Nephron progenitor cell (in vitro differentiated cells): ENCODE data around the gene PLEKHG4B.

ENCODE experiments used
- DNase-seq: peaks from one replicate; pipeline ENCODE4 v3.0.0; 2021
- H3K27ac Mint-ChIP-seq: 2 replicates; pipeline ENCODE4 v1.8.0; 2021; ENCODE audit warnings: mild to moderate bottlenecking, moderate library complexity, mixed read lengths
- H3K27me3 Mint-ChIP-seq: 2 replicates; pipeline ENCODE4 v1.8.0; 2021; ENCODE audit warnings: mild to moderate bottlenecking, low read depth, mixed read lengths; ENCODE audit not compliant: poor library complexity
- H3K36me3 Mint-ChIP-seq: 2 replicates; pipeline ENCODE4 v1.8.0; 2021; ENCODE audit warnings: low read depth, mixed read lengths
- H3K4me1 Mint-ChIP-seq: 2 replicates; pipeline ENCODE4 v1.8.0; 2021; ENCODE audit warnings: mixed read lengths
- H3K4me3 Mint-ChIP-seq: 2 replicates; pipeline ENCODE4 v1.8.0; 2021; ENCODE audit warnings: mild to moderate bottlenecking, moderate library complexity, mixed read lengths
- H3K9me3 Mint-ChIP-seq: 2 replicates; pipeline ENCODE4 v1.8.0; 2021; ENCODE audit warnings: mild to moderate bottlenecking, moderate library complexity, mixed read lengths
- CTCF ChIP-seq: fragments of 200-600 bp; sonication (generic); IDR thresholded peaks from 2 replicates; pipeline ENCODE4 v1.5.0; 2021; ENCODE audit warnings: antibody characterized with exemption

PLEKHG4B gene

GRCh38 chr5:190366-191035 is 98.5 kb downstream of the PLEKHG4B start:
- Mint-ChIP-seq H3K9me3 (no peaks in the 10 kb centered on the region), H3K36me3 (no peaks in the 10 kb centered on the region), H3K27me3 (peaks cover 9% of the 10 kb centered on the region), H3K4me1 (peaks cover 29% of the 10 kb centered on the region), H3K27ac (no peak overlapping the region), H3K4me3 (peak overlapping the region; percentile 50)
- no peak for DNase-seq
- no peak for TF ChIP-seq CTCF

GRCh38 chr5:191036-191948 is 99.3 kb downstream of the PLEKHG4B start, which contains the start of gene LRRC14B:
Gene LRRC14B, plus strand, starts transcription at chr5:191495. Its CDS starts 44 bp downstream, at chr5:191539.
- DNase-seq: no peak
- no peak for TF ChIP-seq CTCF

GRCh38 chr5:191949-192690 is 100.2 kb downstream of the PLEKHG4B start:
- Mint-ChIP-seq H3K9me3 (no peaks in the 10 kb centered on the region), H3K27ac (no peak overlapping the region), H3K27me3 (peaks cover 9% of the 10 kb centered on the region), H3K4me1 (peaks cover 36% of the 10 kb centered on the region), H3K4me3 (no peak overlapping the region), H3K36me3 (no peaks in the 10 kb centered on the region)
- no peak for TF ChIP-seq CTCF
- no peak for DNase-seq

More at GRCh38 chr5:191036-191948, 99.3 kb downstream of the PLEKHG4B start, which contains the start of gene LRRC14B:
- H3K36me3 Mint-ChIP-seq: no peaks in the 10 kb centered on the region
- peak within 1 kb of the TSS; percentile 50 for H3K4me3 Mint-ChIP-seq
- no peaks in the 10 kb centered on the region for H3K9me3 Mint-ChIP-seq
- H3K27me3 Mint-ChIP-seq: peaks cover 9% of the 10 kb centered on the region
- no peak within 1 kb of the TSS for H3K27ac Mint-ChIP-seq
- peaks cover 31% of the 10 kb centered on the region for H3K4me1 Mint-ChIP-seq

- H3K4me3 Mint-ChIP-seq: no peak overlapping the region
- H3K4me1 Mint-ChIP-seq: peaks cover 41% of the 10 kb centered on the region
- no peak overlapping the region for H3K27ac Mint-ChIP-seq
- no peaks in the 10 kb centered on the region for H3K36me3 Mint-ChIP-seq
- no peak for DNase-seq
- no peak for TF ChIP-seq CTCF
- peaks cover 9% of the 10 kb centered on the region for H3K27me3 Mint-ChIP-seq
- H3K9me3 Mint-ChIP-seq: no peaks in the 10 kb centered on the region
These were observed 100.7 kb downstream of the PLEKHG4B start for GRCh38 chr5:192691-192969.

GRCh38 chr5:192970-193831 is 101.2 kb downstream of the PLEKHG4B start:
- no peaks in the 10 kb centered on the region for H3K36me3 Mint-ChIP-seq
- no peak overlapping the region for H3K4me3 Mint-ChIP-seq
- no peaks in the 10 kb centered on the region for H3K9me3 Mint-ChIP-seq
- H3K4me1 Mint-ChIP-seq: peaks cover 39% of the 10 kb centered on the region
- H3K27me3 Mint-ChIP-seq: peaks cover 9% of the 10 kb centered on the region
- no peak for TF ChIP-seq CTCF
- DNase-seq: no peak
- H3K27ac Mint-ChIP-seq: no peak overlapping the region
